Measurements from ENCODE around the gene SART3.

DNA sequence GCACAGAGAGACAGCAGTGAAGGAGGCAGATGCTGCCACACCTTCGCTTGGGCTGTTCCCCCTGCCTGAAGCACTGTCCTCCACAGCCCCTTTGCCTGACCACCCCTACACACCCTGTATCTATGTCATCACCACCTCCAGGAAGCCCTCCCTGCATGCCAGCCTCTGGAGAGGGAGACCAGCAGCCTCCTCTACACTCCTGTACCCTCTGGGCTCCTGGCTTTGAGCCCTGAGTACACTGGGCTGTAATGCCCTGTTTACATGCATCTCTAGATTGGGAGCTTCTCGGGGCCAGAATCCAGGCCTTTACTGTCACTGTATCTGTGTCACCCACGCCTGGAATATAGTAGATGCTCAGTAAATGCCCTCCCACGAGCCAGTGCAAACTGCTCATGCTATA is 42.8 kb upstream of the SART3 start:
- TF ChIP-seq POLR2A (IDR thresholded peaks at IDR 0.05): no peak
- TF ChIP-seq, protein P1, sequence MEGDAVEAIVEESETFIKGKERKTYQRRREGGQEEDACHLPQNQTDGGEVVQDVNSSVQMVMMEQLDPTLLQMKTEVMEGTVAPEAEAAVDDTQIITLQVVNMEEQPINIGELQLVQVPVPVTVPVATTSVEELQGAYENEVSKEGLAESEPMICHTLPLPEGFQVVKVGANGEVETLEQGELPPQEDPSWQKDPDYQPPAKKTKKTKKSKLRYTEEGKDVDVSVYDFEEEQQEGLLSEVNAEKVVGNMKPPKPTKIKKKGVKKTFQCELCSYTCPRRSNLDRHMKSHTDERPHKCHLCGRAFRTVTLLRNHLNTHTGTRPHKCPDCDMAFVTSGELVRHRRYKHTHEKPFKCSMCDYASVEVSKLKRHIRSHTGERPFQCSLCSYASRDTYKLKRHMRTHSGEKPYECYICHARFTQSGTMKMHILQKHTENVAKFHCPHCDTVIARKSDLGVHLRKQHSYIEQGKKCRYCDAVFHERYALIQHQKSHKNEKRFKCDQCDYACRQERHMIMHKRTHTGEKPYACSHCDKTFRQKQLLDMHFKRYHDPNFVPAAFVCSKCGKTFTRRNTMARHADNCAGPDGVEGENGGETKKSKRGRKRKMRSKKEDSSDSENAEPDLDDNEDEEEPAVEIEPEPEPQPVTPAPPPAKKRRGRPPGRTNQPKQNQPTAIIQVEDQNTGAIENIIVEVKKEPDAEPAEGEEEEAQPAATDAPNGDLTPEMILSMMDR (IDR thresholded peaks at IDR 0.05): no peak
